GM12801 (cell line): Measurements from ENCODE around the gene JPH3.

ENCODE experiments used
- CTCF ChIP-seq: IDR thresholded peaks from one replicate; pipeline ENCODE4 v1.5.1; 2011; ENCODE audit warnings: control low read depth; ENCODE audit not compliant: insufficient read length; ENCODE audit errors: extremely low read depth

Gene JPH3

DNA sequence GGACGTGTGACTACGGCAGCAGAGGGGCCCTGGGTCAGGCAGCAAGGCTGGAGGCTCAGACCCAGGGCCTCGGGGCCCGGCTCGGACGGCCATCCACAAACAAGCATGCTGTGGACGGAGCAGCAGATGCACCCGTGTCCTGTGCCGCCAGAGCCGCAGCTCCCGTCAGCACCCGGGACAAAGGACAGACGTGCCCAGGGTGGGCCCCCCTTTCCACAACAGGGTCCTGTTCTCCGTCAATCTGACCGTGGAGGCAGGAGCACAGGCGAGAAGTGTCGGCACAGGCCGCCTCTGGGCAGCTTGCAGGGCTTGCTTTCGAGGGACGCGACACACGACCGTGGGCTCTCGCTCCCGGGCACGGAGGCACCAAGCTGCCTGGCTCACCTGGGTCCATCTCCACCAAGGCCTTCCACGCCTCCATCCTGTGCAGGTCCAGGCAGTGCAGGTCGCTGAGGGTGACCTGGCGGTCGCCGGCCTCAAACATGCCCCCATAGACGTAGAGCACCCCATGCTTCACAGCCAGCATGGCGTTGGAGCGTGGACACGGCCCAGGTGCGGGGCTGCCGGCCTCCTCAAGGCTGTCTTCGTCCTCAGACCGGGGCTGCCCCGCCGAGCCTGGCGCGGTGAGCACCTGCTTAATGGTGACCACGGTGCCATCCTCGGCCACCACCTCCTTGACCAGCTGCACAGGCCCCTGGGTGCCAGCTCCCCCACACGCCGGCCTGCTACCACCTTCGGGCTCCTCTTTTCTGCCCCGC lies 106.8 kb downstream of the JPH3 start:
- TF ChIP-seq CTCF: no peak

GRCh38 chr16:87709677-87710076 lies 107.4 kb downstream of the JPH3 start:
- no peak for TF ChIP-seq CTCF

GRCh38 chr16:87710887-87711286 lies 108.6 kb downstream of the JPH3 start:
- no peak for TF ChIP-seq CTCF

GRCh38 chr16:87712184-87712762 lies 110.0 kb downstream of the JPH3 start:
- no peak for TF ChIP-seq CTCF

GRCh38 chr16:87713451-87714229 lies 111.3 kb downstream of the JPH3 start:
- no peak for TF ChIP-seq CTCF

- no peak for TF ChIP-seq CTCF
Observed at GRCh38 chr16:87715231-87715630, 112.9 kb downstream of the JPH3 start.

- TF ChIP-seq CTCF: no peak
Observed at GRCh38 chr16:87715658-87716057, 113.3 kb downstream of the JPH3 start.
